ENCODE results near the gene SAPCD1. TPM values are rescaled to one million over a fixed set of nuclear protein-coding genes. Genes with fewer than 3 reads are reported as not detected.

The SAPCD1 gene
- total and polyA plus RNA-seq, 2 donors (not counting 1 experiment from before 2014, with no cell fraction given): 12.9 TPM

GRCh38 chr6:31739639-31740396 is 22.6 kb upstream of the SAPCD1 start, which contains the start of gene MSH5:
MSH5 (plus strand) TSS chr6:31740005; CDS start chr6:31740467, 462 bp downstream.
- H3K27me3 ChIP-seq (replicated peaks in 1 of 4; ENCODE audit: control extremely low read depth in 1 of 4, control insufficient read depth in 3 of 4, insufficient read depth in 4 of 4, low read length in 3 of 4): no peaks in the 10 kb centered on the region
- peaks cover 0 to 4% of the 10 kb centered on the region in 2 experiments for H3K36me3 ChIP-seq (replicated peaks in 1 of 2; ENCODE audit: control extremely low read depth in 1 of 2, control insufficient read depth in 1 of 2, extremely low read depth in 1 of 2, insufficient read depth in 2 of 2, low read length in 1 of 2)
- H3K4me1 ChIP-seq (ENCODE audit: control insufficient read depth in 2 of 2, insufficient read depth in 2 of 2, low read length in 2 of 2): peaks cover 39 to 42% of the 10 kb centered on the region in 2 donors
- peak within 1 kb of the TSS; percentile 90 for H2AFZ ChIP-seq (ENCODE audit: insufficient read depth, low read depth, low read length, poor library complexity, severe bottlenecking)
- TF ChIP-seq CTCF (IDR thresholded peaks at IDR 0.05) (no peak), EZH2 (IDR thresholded peaks at IDR 0.05; ENCODE audit: borderline replicate concordance, insufficient read depth, low read depth, low read length, poor library complexity, severe bottlenecking) (no peak)
- POLR2A ChIA-PET: interaction anchor here (0.5 to 2.9 kb wide), 14 partner anchors 10 to 1021 kb away, joined by 3 to 20 read pairs (median 5); partner anchors contain the start of genes ABHD16A, BAG6, DDAH2 and HSPA1A
- peak within 1 kb of the TSS; percentile 71 to 90 (median 81) for H3K4me3 ChIP-seq (ENCODE audit: control extremely low read depth in 1 of 5, extremely low read depth in 1 of 5, insufficient read depth in 1 of 5, low read depth in 2 of 5, low read length in 4 of 5)
- CTCF ChIA-PET: interaction anchor here (1.0 to 7.8 kb wide), 16 partner anchors 11 to 189 kb away, joined by 3 to 90 read pairs (median 4); partner anchors contain the start of genes DDAH2, LSM2, LY6G5C and NEU1
- peak within 1 kb of the TSS; percentile 100 for H3K4me3 Mint-ChIP-seq
- H3K9me3 ChIP-seq (ENCODE audit: control extremely low read depth in 1 of 3, control insufficient read depth in 2 of 3, insufficient read depth in 1 of 3, low read length in 2 of 3): no peaks in the 10 kb centered on the region
- H3K9ac ChIP-seq (ENCODE audit: low read length): peak within 1 kb of the TSS; percentile 76
- no peaks in the 10 kb centered on the region for H3K27me3 Mint-ChIP-seq
- WGBS (ENCODE audit: insufficient coverage): 0% methylated on average over 45 of the region's 58 CpGs
- peak; percentile 96 for DNase-seq
- H3K79me2 ChIP-seq (ENCODE audit: control insufficient read depth, insufficient read depth, low read length): peaks cover 41% of the 10 kb centered on the region
- intact Hi-C loops (cut with micrococcal nuclease): loop anchor here (1.0 to 10.0 kb wide), 11 partner anchors 37 to 455 kb away; partner anchors contain the start of genes BAG6, CSNK2B, DDX39B and DXO
- no peaks in the 10 kb centered on the region for H4K20me1 ChIP-seq (ENCODE audit: control insufficient read depth, insufficient read depth, low read length, poor library complexity, severe bottlenecking)
- H3K27ac ChIP-seq (ENCODE audit: low read length in 2 of 2): peak within 1 kb of the TSS; percentile 81 to 96
- no peaks in the 10 kb centered on the region for H3K9me3 Mint-ChIP-seq (ENCODE audit: insufficient read depth)
- peak within 1 kb of the TSS; percentile 100 for H3K4me2 ChIP-seq (replicated peaks; ENCODE audit: low read depth, low read length, poor library complexity, severe bottlenecking)
- H3K27ac Mint-ChIP-seq: peak within 1 kb of the TSS; percentile 91
- peaks cover 60% of the 10 kb centered on the region for H3K4me1 Mint-ChIP-seq
- ATAC-seq (ENCODE audit: low read depth): peak; percentile 82

Measured in B cell (primary cell).